Upper lobe of left lung (tissue), 6 donors: ENCODE data around the gene INO80E. TPM values are rescaled to one million over a fixed set of nuclear protein-coding genes. Genes with fewer than 3 reads are reported as not detected.
A peak's percentile ranks its signal among the peaks of the same experiment; 100 is the strongest.

Experiments
- ATAC-seq, 2 donors: fragments of 200-7000 bp; cut with Tn5 transposase; one replicate each; pipeline ENCODE4 v1.9.1; 2022; ENCODE audit warnings: mild to moderate bottlenecking in 2 of 2, moderate library complexity in 2 of 2; ENCODE audit not compliant: low FRiP score in 2 of 2
- DNase-seq, 2 donors: peaks; one replicate each; pipeline ENCODE4 v3.0.0-alpha.2; 2019 to 2020
- H3K27ac ChIP-seq, 4 donors: fragments of 200-600 bp; sonication (generic); one replicate each; pipeline ENCODE4 v1.5.1; 2016 to 2019
- H3K27me3 ChIP-seq, 4 donors: fragments of 200-600 bp; sonication (generic); one replicate each; pipeline ENCODE4 v1.5.1; 2017 to 2019
- H3K36me3 ChIP-seq, 4 donors: fragments of 200-600 bp; sonication (generic); one replicate each; pipeline ENCODE4 v1.5.1; 2016 to 2019
- H3K4me1 ChIP-seq, 4 donors: fragments of 200-600 bp; sonication (generic); one replicate each; pipeline ENCODE4 v1.5.1; 2018 to 2019
- H3K4me3 ChIP-seq, 4 donors: fragments of 200-600 bp; sonication (generic); one replicate each; pipeline ENCODE4 v1.5.1; 2017 to 2019; ENCODE audit warnings: mild to moderate bottlenecking in 2 of 4, moderate library complexity in 1 of 4
- H3K9me3 ChIP-seq, 4 donors: fragments of 200-600 bp; sonication (generic); one replicate each; pipeline ENCODE4 v1.5.1; 2018 to 2019
- EP300 ChIP-seq, 4 donors: sonication (generic); formaldehyde crosslinking; IDR thresholded peaks; one replicate each; pipeline ENCODE4 v1.5.1; 2017; ENCODE audit warnings: antibody characterized with exemption in 4 of 4, control low read depth in 2 of 4
- POLR2A ChIP-seq, 4 donors: fragments of 450-650 bp; IDR thresholded peaks; one replicate each; pipeline ENCODE4 v1.5.1; 2016 to 2017; ENCODE audit warnings: antibody characterized with exemption in 4 of 4, mild to moderate bottlenecking in 2 of 4
- POLR2AphosphoS5 ChIP-seq, 2 donors: sonication (generic); formaldehyde crosslinking; IDR thresholded peaks; one replicate each; pipeline ENCODE4 v1.5.1; 2017; ENCODE audit warnings: antibody characterized with exemption in 2 of 2
- WGBS, 2 donors: methylation state at CpG; one replicate each; pipeline ENCODE4 v1.1.5; 2017 to 2018; 5-methylcytosine and 5-hydroxymethylcytosine counted together
- total RNA-seq, 6 donors: library from RNA; depleted of rRNA in 4 of 6; stranded (reverse); fragments of >200 nt in 4 of 6; gene quantifications; one replicate each; pipeline versions ENCODE4 v1.1.0 to v1.2.1, GENCODE V29; 2016 to 2021
- TF ChIP-seq, protein P1 (sequence below), 6 experiments: fragments of 450-650 bp in 4 of 6; fragments of 200-600 bp in 2 of 6; sonication (generic) in 2 of 6; IDR thresholded peaks; one replicate each; pipeline ENCODE4 v1.5.1; 2016 to 2019; ENCODE audit warnings: antibody characterized with exemption in 6 of 6
- donor health status: DM: no; HTN: no; CAD: no; lungs with moderate emphysema.
- donor health status: DM: no; HTN: yes; CAD: no; lungs with severe emphysema.

The INO80E gene
- total RNA-seq, 6 donors from 2014 or later: 29.5 to 82.8 (median 55.7) TPM

DNA sequence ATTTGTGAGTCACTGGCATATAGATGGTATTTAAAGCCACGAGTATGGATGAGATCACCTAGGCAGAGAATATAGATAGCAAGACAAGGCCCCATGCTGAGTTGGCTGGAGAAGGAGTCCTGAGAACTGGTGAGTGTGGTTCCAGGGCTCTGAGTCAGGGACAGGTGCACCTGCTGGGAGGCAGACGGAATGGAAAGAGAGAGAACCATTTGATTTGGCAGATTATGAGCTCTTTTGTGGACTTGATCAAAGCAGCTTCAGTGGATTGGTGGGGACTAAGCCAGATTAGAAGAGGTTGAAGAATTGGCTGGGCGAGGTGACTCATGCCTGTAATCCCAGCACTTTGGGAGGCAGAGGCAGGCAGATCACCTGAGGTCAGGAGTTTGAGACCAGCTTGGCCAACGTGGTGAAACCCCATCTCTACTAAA lies 22.7 kb downstream of the INO80E start:
- Histone ChIP-seq H3K27ac (no peak overlapping the region), H3K27me3 (no peaks in the 10 kb centered on the region), H3K36me3 (no peaks in the 10 kb centered on the region), H3K4me1 (peaks cover 10 to 14% (median 12%) of the 10 kb centered on the region in 4 donors), H3K4me3 (no peak overlapping the region), H3K9me3 (no peaks in the 10 kb centered on the region)
- DNase-seq (no peak), ATAC-seq (no peak)
- 64 to 70% methylated on average over 4 of the region's 4 CpGs for WGBS, 2 donors
- TF ChIP-seq, protein P1, sequence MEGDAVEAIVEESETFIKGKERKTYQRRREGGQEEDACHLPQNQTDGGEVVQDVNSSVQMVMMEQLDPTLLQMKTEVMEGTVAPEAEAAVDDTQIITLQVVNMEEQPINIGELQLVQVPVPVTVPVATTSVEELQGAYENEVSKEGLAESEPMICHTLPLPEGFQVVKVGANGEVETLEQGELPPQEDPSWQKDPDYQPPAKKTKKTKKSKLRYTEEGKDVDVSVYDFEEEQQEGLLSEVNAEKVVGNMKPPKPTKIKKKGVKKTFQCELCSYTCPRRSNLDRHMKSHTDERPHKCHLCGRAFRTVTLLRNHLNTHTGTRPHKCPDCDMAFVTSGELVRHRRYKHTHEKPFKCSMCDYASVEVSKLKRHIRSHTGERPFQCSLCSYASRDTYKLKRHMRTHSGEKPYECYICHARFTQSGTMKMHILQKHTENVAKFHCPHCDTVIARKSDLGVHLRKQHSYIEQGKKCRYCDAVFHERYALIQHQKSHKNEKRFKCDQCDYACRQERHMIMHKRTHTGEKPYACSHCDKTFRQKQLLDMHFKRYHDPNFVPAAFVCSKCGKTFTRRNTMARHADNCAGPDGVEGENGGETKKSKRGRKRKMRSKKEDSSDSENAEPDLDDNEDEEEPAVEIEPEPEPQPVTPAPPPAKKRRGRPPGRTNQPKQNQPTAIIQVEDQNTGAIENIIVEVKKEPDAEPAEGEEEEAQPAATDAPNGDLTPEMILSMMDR (IDR thresholded peaks at IDR 0.05): no peak
- TF ChIP-seq EP300 (IDR thresholded peaks at IDR 0.05) (no peak), POLR2AphosphoS5 (IDR thresholded peaks at IDR 0.05) (no peak), POLR2A (IDR thresholded peaks at IDR 0.05) (no peak)

DNA sequence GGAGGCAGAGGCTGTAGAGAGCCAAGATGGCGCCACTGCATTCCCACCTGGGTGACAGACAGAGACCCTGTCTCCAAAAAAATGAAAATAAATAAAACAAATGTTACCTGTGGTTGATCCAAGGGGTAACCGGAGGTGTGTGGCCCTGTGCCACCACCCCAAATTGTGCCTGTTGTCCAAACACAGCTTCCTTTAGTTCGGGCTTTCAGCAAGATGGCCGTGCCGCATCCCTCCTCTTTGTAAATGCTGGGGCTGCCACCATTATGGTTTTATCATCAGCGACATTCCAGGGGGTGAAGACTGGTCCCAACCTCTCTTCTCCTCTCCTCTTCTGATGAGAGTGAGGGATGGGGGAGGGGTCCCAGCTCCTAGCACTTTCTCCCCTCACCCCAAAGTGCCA lies 26.8 kb downstream of the INO80E start, which contains the start of gene C16orf92:
Gene C16orf92, plus strand, starts transcription at position 312 of the 400 bp plus-strand sequence. CDS start 143 bp downstream, outside the sequence.
- no peak for TF ChIP-seq POLR2A (IDR thresholded peaks at IDR 0.05)
- TF ChIP-seq POLR2AphosphoS5 (IDR thresholded peaks at IDR 0.05): no peak
- TF ChIP-seq EP300 (IDR thresholded peaks at IDR 0.05): no peak
- TF ChIP-seq, protein P1 (IDR thresholded peaks at IDR 0.05): no peak
- DNase-seq (no peak), ATAC-seq (no peak)
- Histone ChIP-seq H3K27me3 (no peaks in the 10 kb centered on the region), H3K27ac (no peak within 1 kb of the TSS), H3K36me3 (no peaks in the 10 kb centered on the region), H3K4me1 (peaks cover 10 to 14% (median 12%) of the 10 kb centered on the region in 4 donors), H3K4me3 (no peak within 1 kb of the TSS), H3K9me3 (no peaks in the 10 kb centered on the region)
- 82 to 84% methylated on average over 6 of the region's 6 CpGs for WGBS, 2 donors

DNA sequence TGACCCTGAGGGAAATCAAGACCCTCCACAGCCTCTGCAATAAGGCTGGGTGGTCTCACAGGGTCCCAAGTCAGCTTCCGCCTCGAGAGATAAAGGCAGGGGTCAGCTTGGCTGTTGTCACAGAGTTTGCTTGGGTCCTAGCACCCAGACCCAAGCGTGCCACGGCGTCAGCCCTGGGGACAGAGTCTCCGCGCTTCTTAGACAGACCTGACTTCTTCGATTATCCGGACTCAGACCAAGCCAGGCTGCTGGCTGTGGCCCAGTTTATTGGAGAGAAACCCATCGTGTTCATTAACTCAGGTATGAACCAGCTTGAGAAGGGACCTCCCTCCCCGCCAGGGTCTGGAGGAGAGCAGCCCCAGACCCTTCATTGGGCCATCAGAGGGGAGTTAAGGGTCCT lies 27.5 kb downstream of the INO80E start:
- WGBS, 2 donors: 80 to 85% methylated on average over 9 to 11 of the region's 11 CpGs
- Histone ChIP-seq H3K4me3 (no peak overlapping the region), H3K4me1 (peaks cover 10 to 14% (median 12%) of the 10 kb centered on the region in 4 donors), H3K9me3 (no peaks in the 10 kb centered on the region), H3K27me3 (peaks cover 0 to under 1% (median under 1%) of the 10 kb centered on the region in 4 donors), H3K36me3 (no peaks in the 10 kb centered on the region), H3K27ac (no peak overlapping the region)
- ATAC-seq (no peak), DNase-seq (no peak)
- TF ChIP-seq POLR2AphosphoS5 (IDR thresholded peaks at IDR 0.05) (no peak), EP300 (IDR thresholded peaks at IDR 0.05) (no peak), POLR2A (IDR thresholded peaks at IDR 0.05) (no peak)
- TF ChIP-seq, protein P1 (IDR thresholded peaks at IDR 0.05): no peak

DNA sequence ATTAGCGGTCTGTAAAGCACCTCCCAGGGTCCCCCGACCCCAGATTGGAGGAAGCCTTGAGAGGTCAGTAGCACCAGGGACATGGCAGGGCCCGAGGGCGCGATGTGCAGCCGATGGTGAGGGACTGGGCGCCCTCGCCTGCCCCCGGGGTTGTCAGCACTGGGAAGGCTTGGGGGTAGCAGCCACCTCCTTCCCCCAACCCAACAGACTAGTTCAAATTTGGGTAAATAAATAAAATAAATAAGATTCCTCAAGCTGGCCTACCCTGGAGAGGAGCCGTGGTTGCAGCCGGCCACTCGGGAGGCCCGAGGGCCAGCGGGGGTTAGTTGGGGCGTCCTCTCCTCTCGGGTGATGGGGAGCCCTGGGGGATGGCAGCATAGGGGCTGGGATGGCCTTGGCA lies 28.4 kb downstream of the INO80E start:
- no peaks in the 10 kb centered on the region for H3K36me3 ChIP-seq
- H3K9me3 ChIP-seq: no peaks in the 10 kb centered on the region
- H3K4me3 ChIP-seq: no peak overlapping the region
- DNase-seq (peak in 1 of 2 donors; percentile 69), ATAC-seq (no peak)
- 80 to 90% methylated on average over 9 to 15 of the region's 16 CpGs for WGBS, 2 donors
- H3K27ac ChIP-seq: no peak overlapping the region
- H3K4me1 ChIP-seq: peaks cover 10 to 14% (median 12%) of the 10 kb centered on the region in 4 donors
- TF ChIP-seq EP300 (IDR thresholded peaks at IDR 0.05) (no peak), POLR2A (IDR thresholded peaks at IDR 0.05) (no peak)
- peaks cover 0 to 9% (median 4%) of the 10 kb centered on the region in 4 donors for H3K27me3 ChIP-seq

DNA sequence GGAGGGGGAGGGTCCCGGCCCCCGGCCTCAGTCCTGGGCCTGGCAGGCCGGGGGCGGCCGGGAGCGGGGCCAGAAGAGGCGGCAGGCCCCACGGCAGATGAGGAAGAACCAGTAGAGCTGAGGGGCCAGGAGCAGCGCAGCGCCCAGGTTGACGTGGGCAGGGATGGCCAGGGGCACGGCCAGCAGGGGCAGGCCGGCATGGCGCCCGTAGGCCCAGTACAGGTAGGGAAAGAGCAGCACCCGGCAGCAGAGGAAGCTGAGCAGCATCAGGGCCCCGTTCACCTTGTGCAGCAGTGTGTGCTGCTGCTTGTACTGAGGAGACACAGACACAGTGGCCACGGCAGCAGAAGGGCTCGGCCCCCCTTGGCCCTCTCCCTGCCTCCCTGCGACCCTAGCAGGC lies 29.1 kb downstream of the INO80E start:
- no peak overlapping the region for H3K27ac ChIP-seq
- peaks cover 0 to 13% (median 7%) of the 10 kb centered on the region in 4 donors for H3K27me3 ChIP-seq
- DNase-seq: peak in 1 of 2 donors; percentile 76
- TF ChIP-seq, protein P1 (IDR thresholded peaks at IDR 0.05): no peak
- TF ChIP-seq EP300 (IDR thresholded peaks at IDR 0.05) (no peak), POLR2AphosphoS5 (IDR thresholded peaks at IDR 0.05) (no peak), POLR2A (IDR thresholded peaks at IDR 0.05) (no peak)
- H3K36me3 ChIP-seq: no peaks in the 10 kb centered on the region
- 83 to 89% methylated on average over 10 to 15 of the region's 20 CpGs for WGBS, 2 donors
- H3K4me3 ChIP-seq: no peak overlapping the region
- H3K4me1 ChIP-seq: peaks cover 10 to 14% (median 12%) of the 10 kb centered on the region in 4 donors
- no peak for ATAC-seq
- no peaks in the 10 kb centered on the region for H3K9me3 ChIP-seq
